ENCODE results near the gene TMEM255B.
A peak's percentile ranks its signal among the peaks of the same experiment; 100 is the strongest.

The TMEM255B gene

GRCh38 chr13:113816254-113816929 is 57.4 kb downstream of the TMEM255B start:
- Histone ChIP-seq H3K9ac (ENCODE audit: low read length) (peak overlapping the region; percentile 81), H3K4me1 (ENCODE audit: insufficient read depth, low read length, severe bottlenecking) (peaks cover 10% of the 10 kb centered on the region), H3K9me2 (ENCODE audit: low read depth, low read length) (no peaks in the 10 kb centered on the region), H3K4me2 (ENCODE audit: low read length) (peak overlapping the region; percentile 73), H3K9me3 (ENCODE audit: low read length) (no peaks in the 10 kb centered on the region), H3K79me2 (ENCODE audit: insufficient read depth, low read length) (no peaks in the 10 kb centered on the region), H3F3A (ENCODE audit: insufficient read depth, low read length) (no peaks in the 10 kb centered on the region), H3K27me3 (ENCODE audit: insufficient read depth, low read length) (no peaks in the 10 kb centered on the region), H4K20me1 (ENCODE audit: insufficient read depth, low read length) (no peaks in the 10 kb centered on the region), H3K4me3 (ENCODE audit: low read depth, low read length, poor library complexity, severe bottlenecking) (peak overlapping the region; percentile 92), H3K27ac (ENCODE audit: low read depth, low read length, poor library complexity, severe bottlenecking) (peak overlapping the region; percentile 62), H3K36me3 (ENCODE audit: insufficient read depth, low read length) (peaks cover 33% of the 10 kb centered on the region), H2AFZ (ENCODE audit: low read length) (no peak overlapping the region)
- TF ChIP-seq CTCF (IDR thresholded peaks at IDR 0.05; ENCODE audit: low read length), result no peak
- TF ChIP-seq EZH2 (IDR thresholded peaks at IDR 0.05; ENCODE audit: borderline replicate concordance, low read length), result no peak

- peak overlapping the region; percentile 92 for H3K4me3 ChIP-seq (ENCODE audit: low read depth, low read length, poor library complexity, severe bottlenecking)
Measured at GRCh38 chr13:113816946-113817859, 58.2 kb downstream of the TMEM255B start.

More at GRCh38 chr13:113816946-113817859, 58.2 kb downstream of the TMEM255B start:
- H2AFZ ChIP-seq (ENCODE audit: low read length), result no peak overlapping the region
- no peaks in the 10 kb centered on the region for H4K20me1 ChIP-seq (ENCODE audit: insufficient read depth, low read length)
- peak overlapping the region; percentile 81; the same call in 1 of the 2 replicates for H3K9ac ChIP-seq (ENCODE audit: low read length)
- H3F3A ChIP-seq (ENCODE audit: insufficient read depth, low read length), result no peaks in the 10 kb centered on the region
- no peaks in the 10 kb centered on the region for H3K79me2 ChIP-seq (ENCODE audit: insufficient read depth, low read length)
- TF ChIP-seq CTCF (IDR thresholded peaks at IDR 0.05; ENCODE audit: low read length), result peak; percentile 95
- TF ChIP-seq EZH2 (IDR thresholded peaks at IDR 0.05; ENCODE audit: borderline replicate concordance, low read length), result no peak
- H3K4me1 ChIP-seq (ENCODE audit: insufficient read depth, low read length, severe bottlenecking), result peaks cover 10% of the 10 kb centered on the region
- no peaks in the 10 kb centered on the region for H3K9me2 ChIP-seq (ENCODE audit: low read depth, low read length)
- H3K4me2 ChIP-seq (ENCODE audit: low read length), result peak overlapping the region; percentile 73
- H3K27ac ChIP-seq (ENCODE audit: low read depth, low read length, poor library complexity, severe bottlenecking), result no peak overlapping the region
- no peaks in the 10 kb centered on the region for H3K27me3 ChIP-seq (ENCODE audit: insufficient read depth, low read length)
- H3K9me3 ChIP-seq (ENCODE audit: low read length), result no peaks in the 10 kb centered on the region
- H3K36me3 ChIP-seq (ENCODE audit: insufficient read depth, low read length), result peaks cover 41% of the 10 kb centered on the region

Data from OCI-LY1 (cell line).